GM21737 (cell line): ENCODE measurements around the gene GEMIN7.
A peak's percentile ranks its signal among the peaks of the same experiment; 100 is the strongest.

Experiments used
- ATAC-seq: cut with Tn5 transposase; IDR thresholded peaks from one replicate; pipeline ENCODE4 v1.9.1; 2021; ENCODE audit warnings: mild to moderate bottlenecking, moderate library complexity; ENCODE audit not compliant: unreplicated experiment

GEMIN7 gene

DNA sequence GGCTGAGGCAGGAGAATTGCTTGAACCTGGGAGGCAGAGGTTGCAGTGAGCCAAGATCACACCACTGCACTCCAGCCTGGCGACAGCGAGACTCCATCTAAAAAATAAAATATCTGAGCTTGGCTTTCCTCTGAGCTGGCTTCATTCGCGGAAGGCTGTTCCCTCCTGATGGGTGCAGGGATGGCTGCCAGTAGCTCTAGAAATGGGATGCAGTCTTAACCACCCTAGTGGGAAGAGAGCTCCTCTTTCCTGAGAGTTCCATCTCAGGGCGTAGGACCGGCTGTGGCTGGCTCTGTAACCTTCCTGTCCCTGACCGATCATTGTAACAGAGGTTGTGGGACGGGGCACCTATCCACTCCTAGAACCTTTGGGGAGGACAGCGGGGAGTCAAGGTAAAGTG, 46.3 kb downstream of the GEMIN7 start:
- no peak for ATAC-seq

DNA sequence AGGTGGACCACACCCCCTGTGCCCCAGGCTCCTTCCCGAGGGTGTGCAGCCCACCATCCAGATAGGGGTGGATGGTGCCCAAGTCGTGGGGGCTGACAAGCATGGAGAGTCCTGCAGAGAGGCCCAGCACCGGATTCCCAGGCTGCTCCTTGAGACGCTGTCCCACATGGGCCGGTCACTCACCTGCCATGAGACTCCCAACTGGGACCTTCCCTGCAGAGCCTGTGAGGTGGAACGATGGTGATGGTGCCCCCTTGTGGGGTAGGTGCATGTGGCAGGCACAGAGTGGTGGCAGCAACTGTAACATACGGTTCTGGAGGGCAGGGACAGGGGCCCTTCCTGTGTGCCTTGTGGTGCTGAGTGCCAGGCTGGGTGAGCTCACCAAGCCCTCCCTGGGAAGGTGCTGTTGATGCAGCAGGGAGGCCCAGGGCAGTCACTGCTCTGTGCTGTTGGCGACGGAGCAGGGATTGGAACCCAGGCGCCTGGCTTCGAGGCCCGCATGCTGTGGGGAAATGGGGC, 47.0 kb downstream of the GEMIN7 start:
- peak; percentile 46 for ATAC-seq

GRCh38 chr19:45126654-45127053, 47.6 kb downstream of the GEMIN7 start:
- ATAC-seq = no peak

- no peak for ATAC-seq
These were observed 49.1 kb downstream of the GEMIN7 start for GRCh38 chr19:45128146-45128545.

GRCh38 chr19:45128806-45129205, 49.7 kb downstream of the GEMIN7 start:
- no peak for ATAC-seq

GRCh38 chr19:45130236-45130635, 51.2 kb downstream of the GEMIN7 start:
- ATAC-seq = no peak

DNA sequence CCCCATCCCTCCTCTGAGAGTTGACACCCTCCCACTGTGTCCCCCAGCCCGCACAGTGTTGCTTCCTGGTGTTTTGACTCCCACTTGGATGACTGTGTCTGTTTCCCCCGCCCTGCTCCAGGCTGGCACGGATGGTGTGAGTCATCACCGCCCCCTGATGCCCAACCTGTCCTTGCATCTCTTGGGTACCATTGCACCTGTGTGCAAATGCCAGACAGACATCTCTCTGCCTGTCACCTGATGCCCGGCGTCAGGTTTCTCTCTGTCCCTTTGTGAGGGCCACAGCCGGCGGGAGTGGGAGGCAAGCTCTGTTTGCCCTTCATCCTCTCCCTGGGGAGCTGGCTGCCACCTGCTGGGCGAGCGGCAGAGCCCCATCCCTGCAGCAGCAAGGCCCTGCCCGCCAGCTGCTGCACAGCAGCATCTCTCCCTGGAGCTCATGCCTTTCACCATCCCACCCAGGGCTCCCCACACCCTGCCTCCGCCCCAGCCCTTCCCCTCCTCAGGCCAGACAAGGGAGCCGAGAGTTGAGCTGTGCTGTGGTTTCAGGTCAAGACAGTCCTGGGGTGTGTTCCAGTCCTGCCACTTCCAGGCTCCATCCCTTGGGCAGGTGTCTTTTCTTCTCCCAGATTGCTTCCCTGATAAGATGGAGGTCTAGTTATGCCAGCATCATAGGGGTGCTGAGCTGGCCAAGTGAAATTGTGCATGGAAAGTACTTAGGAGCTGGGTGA, 52.0 kb downstream of the GEMIN7 start:
- no peak for ATAC-seq

- ATAC-seq = no peak
These were observed 54.6 kb downstream of the GEMIN7 start for GRCh38 chr19:45133661-45134060.

DNA sequence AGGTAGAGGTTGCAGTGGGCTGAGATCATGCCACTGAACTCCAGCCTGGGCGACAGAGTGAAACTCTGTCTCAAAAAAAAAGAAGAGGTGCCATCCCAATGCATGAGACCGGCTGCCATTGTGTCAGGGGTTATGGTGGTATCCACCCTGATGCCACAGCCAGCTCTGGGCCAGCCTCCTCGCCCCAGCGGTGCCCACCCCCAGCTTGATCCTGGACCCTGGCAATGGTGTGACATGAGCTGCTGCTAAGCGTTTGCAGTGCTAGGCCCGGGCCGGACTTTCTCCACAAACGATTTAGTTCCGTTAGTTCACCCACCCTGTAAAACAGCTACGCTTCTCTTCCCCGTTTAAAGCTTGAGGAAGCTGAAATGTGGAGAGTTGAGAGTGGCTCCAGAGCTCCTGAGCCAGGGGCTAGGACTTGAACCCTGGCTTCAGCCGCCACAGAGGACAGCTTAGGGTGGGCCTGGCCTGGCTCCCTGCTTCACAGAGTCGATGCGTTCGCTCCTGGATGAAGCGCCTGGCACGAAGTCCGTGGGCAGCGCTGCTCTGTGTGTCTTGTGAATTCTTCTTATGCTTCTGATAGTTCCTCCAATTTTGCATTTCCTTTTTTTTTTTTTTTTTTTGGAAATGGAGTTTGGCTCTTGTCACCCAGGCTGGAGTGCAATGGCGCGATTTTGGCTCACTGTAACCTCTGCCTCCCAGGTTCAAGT, 56.3 kb downstream of the GEMIN7 start:
- no peak for ATAC-seq

DNA sequence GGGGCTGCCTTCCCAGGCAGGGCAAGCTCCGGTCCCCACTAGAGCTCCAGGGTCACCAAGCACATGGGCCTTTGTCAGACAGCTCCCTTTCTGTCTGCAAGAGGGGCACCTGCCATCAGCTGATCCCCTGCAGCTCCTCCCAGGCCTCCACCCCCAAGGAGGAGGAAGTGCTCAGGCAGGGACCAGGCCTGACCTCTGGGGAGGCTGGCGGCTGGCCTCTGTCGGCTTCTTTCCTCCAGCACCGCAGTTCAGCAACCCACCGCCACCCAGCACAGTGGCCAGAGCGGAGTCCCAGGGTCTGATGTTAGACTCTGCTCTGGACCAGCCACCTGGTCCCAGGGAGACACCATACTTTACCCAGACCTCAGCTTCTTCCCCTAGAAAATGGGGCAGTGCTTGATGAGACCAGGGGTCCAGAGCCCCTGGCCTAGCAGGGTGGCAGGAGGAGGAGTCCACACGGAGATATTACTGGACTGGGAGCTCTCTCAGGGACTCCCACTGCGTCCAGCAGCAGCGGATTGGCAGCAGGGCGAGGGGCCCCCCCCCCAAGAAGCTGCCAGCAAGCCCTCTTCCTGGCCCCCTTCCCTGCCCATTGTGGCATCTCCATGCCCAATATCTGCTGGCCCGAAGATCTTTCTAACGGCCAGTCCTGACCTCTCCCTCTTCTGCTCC, 57.6 kb downstream of the GEMIN7 start:
- ATAC-seq = no peak

DNA sequence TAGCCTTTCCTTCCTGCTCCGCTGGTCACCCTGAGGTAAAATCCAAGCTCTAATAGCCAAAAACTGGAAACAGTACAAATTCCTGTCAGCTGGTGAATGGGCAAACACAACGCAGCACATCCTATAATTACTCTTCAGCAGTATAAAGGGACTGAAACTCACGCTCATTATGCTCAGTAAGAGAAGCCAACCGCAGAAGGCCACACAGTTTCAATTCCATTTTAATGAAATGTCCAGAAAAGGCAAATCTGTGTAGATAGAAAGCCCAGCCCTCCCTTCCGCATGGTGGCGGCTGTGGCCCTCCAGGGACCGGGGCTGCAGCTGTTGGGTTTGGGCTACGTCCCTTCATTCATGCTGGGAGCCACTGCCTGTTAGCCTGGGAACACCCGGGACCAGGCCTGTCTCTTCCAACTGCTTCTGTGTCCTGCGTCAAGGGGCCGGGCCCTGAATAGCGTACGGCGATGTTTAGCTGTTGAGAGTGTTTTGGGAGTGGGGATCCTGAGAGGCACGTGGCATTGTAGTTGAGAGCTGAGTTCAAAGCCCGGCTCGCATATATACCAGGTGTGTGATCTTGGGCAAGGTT, 58.2 kb downstream of the GEMIN7 start:
- ATAC-seq = peak; percentile 65

GRCh38 chr19:45138303-45138751, 59.3 kb downstream of the GEMIN7 start:
- no peak for ATAC-seq

DNA sequence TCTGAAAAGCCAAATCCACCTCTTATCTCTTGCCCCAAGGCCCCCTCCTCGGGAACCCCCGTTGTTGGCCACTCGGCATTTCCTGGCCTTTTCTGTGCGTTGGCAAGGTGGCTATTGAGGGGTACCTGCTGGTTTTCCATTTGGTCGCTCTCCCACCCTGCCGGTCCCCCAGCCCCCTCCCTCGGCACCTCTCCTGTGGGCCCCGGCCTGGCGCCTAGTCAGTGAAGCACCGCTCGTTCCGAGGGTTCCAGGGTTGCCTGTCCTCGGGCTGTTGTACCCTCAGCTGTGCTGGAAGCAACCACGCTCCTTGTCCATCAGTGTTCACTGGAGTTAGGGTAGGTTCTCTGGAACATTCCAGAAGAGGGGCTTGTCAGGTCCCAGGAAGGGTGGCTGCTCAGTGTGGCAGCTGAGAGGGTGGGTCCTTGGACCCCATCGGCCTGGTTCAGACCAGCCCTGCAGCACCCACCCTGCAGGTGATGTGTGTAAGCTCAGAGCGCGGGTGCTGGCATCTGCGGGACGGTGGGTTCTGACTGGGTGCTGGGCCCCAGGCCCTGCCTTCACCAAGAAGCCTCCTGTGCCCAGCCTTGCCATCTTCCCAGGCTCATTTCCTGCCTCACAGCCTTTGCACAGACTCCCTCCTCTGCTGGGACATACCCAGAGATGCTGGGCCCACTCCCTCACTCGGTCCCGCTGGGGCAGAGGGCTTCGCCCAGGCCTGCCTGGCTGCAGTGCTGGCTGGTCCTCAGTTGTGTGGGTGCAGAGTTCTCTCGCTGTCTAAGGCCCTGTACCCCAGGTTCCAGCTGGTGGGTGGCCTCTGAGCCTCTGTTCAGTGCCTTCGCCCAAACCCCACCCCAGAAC, 60.5 kb downstream of the GEMIN7 start:
- ATAC-seq = no peak

DNA sequence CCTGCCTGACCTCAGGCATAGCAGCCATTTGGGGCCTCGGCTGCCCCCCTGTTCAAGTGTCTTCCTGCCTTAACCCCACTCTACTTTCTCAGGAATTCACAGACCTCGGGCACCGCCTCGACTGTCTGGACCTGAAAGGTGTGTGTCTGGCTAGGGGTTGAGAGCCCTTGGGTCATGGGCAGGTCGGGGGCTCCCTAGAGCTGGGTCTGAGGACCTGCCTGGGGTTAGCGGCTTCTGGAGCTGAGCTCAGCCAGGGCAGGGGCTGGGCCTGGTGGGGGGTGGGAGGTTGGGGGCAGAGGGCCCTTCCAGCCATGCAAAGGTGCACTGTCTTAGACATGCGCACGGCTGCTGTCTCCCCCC, 61.1 kb downstream of the GEMIN7 start:
- no peak for ATAC-seq

DNA sequence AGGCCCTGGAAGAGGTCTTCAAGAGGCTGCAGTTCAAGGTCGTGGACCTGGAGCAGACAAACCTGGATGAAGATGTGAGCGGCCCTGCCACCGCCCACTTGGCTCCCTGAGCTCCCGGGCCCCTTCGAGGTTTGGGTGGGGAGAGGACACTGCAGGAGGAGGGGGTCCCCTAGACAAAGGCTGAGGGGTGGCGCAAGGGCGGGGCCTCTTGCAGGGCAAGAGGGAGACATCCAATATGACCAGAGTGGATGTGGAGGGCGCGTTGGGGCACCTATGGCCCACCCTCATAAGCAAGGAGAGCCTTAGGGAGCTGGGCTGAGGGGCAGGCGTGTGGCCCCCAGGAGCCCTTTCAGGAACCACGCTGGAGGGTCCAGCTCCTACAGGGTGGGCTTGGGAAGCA, 61.5 kb downstream of the GEMIN7 start:
- ATAC-seq = no peak
